Neural progenitor cell (in vitro differentiated cells): ENCODE measurements around the gene LIPE. TPM values are rescaled to one million over a fixed set of nuclear protein-coding genes. Genes with fewer than 3 reads are reported as not detected.

ENCODE experiments used
- DNase-seq: peaks from one replicate; pipeline ENCODE4 v3.0.0-alpha.2; 2016; ENCODE audit warnings: low spot score
- H2AFZ ChIP-seq: fragments of 200-600 bp; sonication (generic); replicated peaks from 2 replicates; pipeline ENCODE4 v1.6.1; 2016; ENCODE audit warnings: antibody characterized with exemption
- H3F3A ChIP-seq: fragments of 200-600 bp; sonication (generic); 2 replicates; pipeline ENCODE4 v1.6.1; 2016; ENCODE audit warnings: antibody characterized with exemption, low read depth
- H3K27ac ChIP-seq: fragments of 200-600 bp; sonication (generic); 2 replicates; pipeline ENCODE4 v1.5.1; 2016; ENCODE audit warnings: mild to moderate bottlenecking
- H3K27me3 ChIP-seq: fragments of 200-600 bp; sonication (generic); 2 replicates; pipeline ENCODE4 v1.6.1; 2016; ENCODE audit warnings: mild to moderate bottlenecking, moderate library complexity
- H3K36me3 ChIP-seq: fragments of 200-600 bp; sonication (generic); 2 replicates; pipeline ENCODE4 v1.5.1; 2016
- H3K4me1 ChIP-seq: fragments of 200-600 bp; sonication (generic); 2 replicates; pipeline ENCODE4 v1.6.1; 2016; ENCODE audit warnings: mixed run types
- H3K4me2 ChIP-seq: fragments of 200-600 bp; sonication (generic); 2 replicates; pipeline ENCODE4 v1.6.1; 2016
- H3K4me3 ChIP-seq: fragments of 200-600 bp; sonication (generic); 2 replicates; pipeline ENCODE4 v1.5.1; 2016
- H3K79me2 ChIP-seq: fragments of 200-600 bp; sonication (generic); 2 replicates; pipeline ENCODE4 v1.6.1; 2016; ENCODE audit warnings: low read depth
- H3K9ac ChIP-seq: fragments of 200-600 bp; sonication (generic); 2 replicates; pipeline ENCODE4 v1.6.1; 2016
- H3K9me3 ChIP-seq: fragments of 200-600 bp; sonication (generic); 2 replicates; pipeline ENCODE4 v1.5.1; 2016; ENCODE audit warnings: low read depth
- H4K20me1 ChIP-seq: fragments of 200-600 bp; sonication (generic); 2 replicates; pipeline ENCODE4 v1.6.1; 2016; ENCODE audit warnings: low read depth
- H3K27ac Mint-ChIP-seq: 3 replicates; pipeline ENCODE4 v1.8.0; 2021; ENCODE audit warnings: mixed read lengths
- H3K27me3 Mint-ChIP-seq: 2 replicates; pipeline ENCODE4 v1.8.0; 2022; ENCODE audit warnings: low read depth, mild to moderate bottlenecking, inconsistent platforms, moderate library complexity, mixed read lengths; ENCODE audit not compliant: insufficient read depth
- H3K36me3 Mint-ChIP-seq: 3 replicates; pipeline ENCODE4 v1.8.0; 2021; ENCODE audit warnings: mixed read lengths
- H3K4me1 Mint-ChIP-seq: 3 replicates; pipeline ENCODE4 v1.8.0; 2021; ENCODE audit warnings: mixed read lengths
- H3K4me3 Mint-ChIP-seq: 3 replicates; pipeline ENCODE4 v1.8.0; 2021; ENCODE audit warnings: mild to moderate bottlenecking, moderate library complexity, mixed read lengths
- H3K9me3 Mint-ChIP-seq: 3 replicates; pipeline ENCODE4 v1.8.0; 2020; ENCODE audit warnings: mixed read lengths
- CTCF ChIP-seq: fragments of 200-600 bp; sonication (generic); IDR thresholded peaks from 2 replicates; pipeline ENCODE4 v1.5.1; 2017; ENCODE audit warnings: antibody characterized with exemption, mild to moderate bottlenecking
- EZH2 ChIP-seq: fragments of 200-600 bp; sonication (generic); IDR thresholded peaks from 2 replicates; pipeline ENCODE4 v1.6.1; 2017; ENCODE audit warnings: antibody characterized with exemption, mild to moderate bottlenecking, moderate library complexity
- EZH2phosphoT487 ChIP-seq: fragments of 200-600 bp; sonication (generic); IDR thresholded peaks from 2 replicates; pipeline ENCODE4 v1.6.1; 2017; ENCODE audit warnings: antibody characterized with exemption
- total RNA-seq: library from RNA; depleted of rRNA; stranded (reverse); fragments of >200 nt; gene quantifications from 2 replicates; pipeline ENCODE4 v1.2.3, GENCODE V29; 2015; ENCODE audit warnings: low replicate concordance

LIPE gene
- total RNA-seq, 1 donor from 2014 or later: 3.5 TPM

GRCh38 chr19:42370068-42370520 is 57.1 kb downstream of the LIPE start:
- H3K27ac ChIP-seq: no peak overlapping the region
- H3K79me2 ChIP-seq: no peaks in the 10 kb centered on the region
- no peak for TF ChIP-seq CTCF
- no peak for TF ChIP-seq EZH2phosphoT487
- no peak for TF ChIP-seq EZH2
- H3K9me3 ChIP-seq: no peaks in the 10 kb centered on the region
- H3K4me1 ChIP-seq: peaks cover 10% of the 10 kb centered on the region
- DNase-seq: peak; percentile 45
- H2AFZ ChIP-seq: no peak overlapping the region
- no peaks in the 10 kb centered on the region for H3K9me3 Mint-ChIP-seq
- peaks cover 8% of the 10 kb centered on the region for H3K27me3 Mint-ChIP-seq
- H3F3A ChIP-seq: no peaks in the 10 kb centered on the region
- peaks cover 14% of the 10 kb centered on the region for H3K36me3 Mint-ChIP-seq
- H3K4me2 ChIP-seq: no peak overlapping the region
- no peak overlapping the region for H3K9ac ChIP-seq
- no peak overlapping the region for H3K4me3 ChIP-seq
- H3K27ac Mint-ChIP-seq: peak overlapping the region; percentile 81
- peaks cover 21% of the 10 kb centered on the region for H3K4me1 Mint-ChIP-seq
- H3K27me3 ChIP-seq: no peaks in the 10 kb centered on the region
- H3K36me3 ChIP-seq: no peaks in the 10 kb centered on the region
- H3K4me3 Mint-ChIP-seq: no peak overlapping the region
- H4K20me1 ChIP-seq: no peaks in the 10 kb centered on the region

GRCh38 chr19:42369433-42370067 is 57.6 kb downstream of the LIPE start:
- H3K9ac ChIP-seq: no peak overlapping the region
- H3K4me3 ChIP-seq: no peak overlapping the region
- H2AFZ ChIP-seq: no peak overlapping the region
- TF ChIP-seq EZH2phosphoT487: no peak
- TF ChIP-seq CTCF: no peak
- TF ChIP-seq EZH2: no peak
- no peak overlapping the region for H3K4me2 ChIP-seq
- Mint-ChIP-seq H3K36me3 (peaks cover 16% of the 10 kb centered on the region), H3K4me3 (no peak overlapping the region), H3K27ac (no peak overlapping the region), H3K9me3 (no peaks in the 10 kb centered on the region), H3K27me3 (peaks cover 6% of the 10 kb centered on the region), H3K4me1 (peaks cover 21% of the 10 kb centered on the region)
- no peak for DNase-seq
- H3K36me3 ChIP-seq: no peaks in the 10 kb centered on the region
- H3K4me1 ChIP-seq: peaks cover 10% of the 10 kb centered on the region
- no peaks in the 10 kb centered on the region for H3K27me3 ChIP-seq
- H3K27ac ChIP-seq: no peak overlapping the region
- H3K9me3 ChIP-seq: no peaks in the 10 kb centered on the region
- H3K79me2 ChIP-seq: no peaks in the 10 kb centered on the region
- no peaks in the 10 kb centered on the region for H3F3A ChIP-seq
- H4K20me1 ChIP-seq: no peaks in the 10 kb centered on the region

DNA sequence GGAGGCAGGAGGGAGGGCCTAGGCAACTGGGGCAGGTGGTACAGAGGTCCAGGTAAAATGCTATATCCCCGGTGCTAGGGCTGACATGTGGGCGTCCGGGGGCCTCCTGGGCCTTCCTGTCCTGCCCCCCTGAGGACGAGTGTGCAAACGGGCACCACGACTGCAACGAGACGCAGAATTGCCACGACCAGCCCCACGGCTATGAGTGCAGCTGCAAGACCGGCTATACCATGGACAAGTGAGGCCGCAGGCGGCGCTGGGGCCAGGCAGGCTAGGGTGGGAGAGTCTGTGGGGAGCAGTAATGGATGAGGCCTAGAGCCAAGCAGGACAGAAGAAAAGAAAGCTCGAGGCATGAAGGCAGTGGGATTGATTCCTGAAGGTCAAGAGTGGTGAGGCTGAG is 58.4 kb downstream of the LIPE start:
- peaks cover 24% of the 10 kb centered on the region for H3K36me3 Mint-ChIP-seq
- Histone ChIP-seq H3K4me3 (no peak overlapping the region), H2AFZ (no peak overlapping the region), H3K79me2 (no peaks in the 10 kb centered on the region), H3K36me3 (no peaks in the 10 kb centered on the region), H3K4me2 (no peak overlapping the region), H3K27me3 (no peaks in the 10 kb centered on the region), H3K9ac (no peak overlapping the region), H3K27ac (no peak overlapping the region), H3K4me1 (peaks cover 10% of the 10 kb centered on the region), H3K9me3 (no peaks in the 10 kb centered on the region), H3F3A (no peaks in the 10 kb centered on the region), H4K20me1 (no peaks in the 10 kb centered on the region)
- H3K9me3 Mint-ChIP-seq: peaks cover 2% of the 10 kb centered on the region
- peaks cover 21% of the 10 kb centered on the region for H3K4me1 Mint-ChIP-seq
- H3K4me3 Mint-ChIP-seq: peak overlapping the region; percentile 17
- TF ChIP-seq EZH2phosphoT487: no peak
- peaks cover 5% of the 10 kb centered on the region for H3K27me3 Mint-ChIP-seq
- H3K27ac Mint-ChIP-seq: no peak overlapping the region
- DNase-seq: no peak

GRCh38 chr19:42368360-42368759 is 58.8 kb downstream of the LIPE start:
- H3K4me1 Mint-ChIP-seq: peaks cover 21% of the 10 kb centered on the region
- H3K4me3 Mint-ChIP-seq: no peak overlapping the region
- no peaks in the 10 kb centered on the region for H3K36me3 ChIP-seq
- peaks cover 10% of the 10 kb centered on the region for H3K4me1 ChIP-seq
- H4K20me1 ChIP-seq: no peaks in the 10 kb centered on the region
- H3K9ac ChIP-seq: no peak overlapping the region
- H3F3A ChIP-seq: no peaks in the 10 kb centered on the region
- peaks cover 8% of the 10 kb centered on the region for H3K27me3 Mint-ChIP-seq
- H3K9me3 Mint-ChIP-seq: peaks cover 4% of the 10 kb centered on the region
- no peak for TF ChIP-seq EZH2
- H3K4me3 ChIP-seq: no peak overlapping the region
- no peaks in the 10 kb centered on the region for H3K27me3 ChIP-seq
- no peaks in the 10 kb centered on the region for H3K79me2 ChIP-seq
- H3K9me3 ChIP-seq: no peaks in the 10 kb centered on the region
- no peak for DNase-seq
- no peak overlapping the region for H3K4me2 ChIP-seq
- H3K36me3 Mint-ChIP-seq: peaks cover 28% of the 10 kb centered on the region
- no peak overlapping the region for H3K27ac ChIP-seq
- no peak overlapping the region for H2AFZ ChIP-seq
- H3K27ac Mint-ChIP-seq: no peak overlapping the region
